Vagina (tissue), 2 donors: ENCODE results near the gene RRP1B.

Experiments
- POLR2A ChIP-seq, 2 donors: fragments of 450-650 bp; IDR thresholded peaks; one replicate each; pipeline ENCODE4 v1.6.1; 2017; ENCODE audit warnings: antibody characterized with exemption in 2 of 2, mild to moderate bottlenecking in 2 of 2, moderate library complexity in 2 of 2
- TF ChIP-seq, protein P1 (sequence below), 3 experiments: fragments of 450-650 bp in 2 of 3; fragments of 200-600 bp in 1 of 3; sonication (generic) in 1 of 3; IDR thresholded peaks; one replicate each; pipeline ENCODE4 v1.5.1; 2017 to 2019; ENCODE audit warnings: antibody characterized with exemption in 3 of 3, mild to moderate bottlenecking in 2 of 3, moderate library complexity in 2 of 3

DNA sequence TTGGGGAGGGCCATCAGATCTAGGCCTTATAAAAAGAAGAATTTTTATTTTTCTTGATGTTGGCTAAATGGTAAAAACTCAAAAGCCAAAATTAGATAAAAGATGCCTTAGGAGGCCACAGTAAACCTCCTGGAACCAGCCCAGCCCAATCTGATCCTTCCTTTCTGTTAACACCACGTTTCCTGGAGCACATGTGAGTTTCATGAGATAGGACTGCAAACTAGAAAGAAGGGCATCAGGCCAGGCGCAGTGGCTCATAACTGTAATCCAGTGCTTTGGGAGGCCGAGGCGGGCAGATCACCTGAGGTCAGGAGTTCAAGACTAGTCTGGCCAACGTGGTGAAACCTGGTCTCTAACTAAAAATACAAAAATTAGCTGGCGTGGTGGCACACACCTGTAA, 6.7 kb upstream of the RRP1B start:
- TF ChIP-seq, protein P1, sequence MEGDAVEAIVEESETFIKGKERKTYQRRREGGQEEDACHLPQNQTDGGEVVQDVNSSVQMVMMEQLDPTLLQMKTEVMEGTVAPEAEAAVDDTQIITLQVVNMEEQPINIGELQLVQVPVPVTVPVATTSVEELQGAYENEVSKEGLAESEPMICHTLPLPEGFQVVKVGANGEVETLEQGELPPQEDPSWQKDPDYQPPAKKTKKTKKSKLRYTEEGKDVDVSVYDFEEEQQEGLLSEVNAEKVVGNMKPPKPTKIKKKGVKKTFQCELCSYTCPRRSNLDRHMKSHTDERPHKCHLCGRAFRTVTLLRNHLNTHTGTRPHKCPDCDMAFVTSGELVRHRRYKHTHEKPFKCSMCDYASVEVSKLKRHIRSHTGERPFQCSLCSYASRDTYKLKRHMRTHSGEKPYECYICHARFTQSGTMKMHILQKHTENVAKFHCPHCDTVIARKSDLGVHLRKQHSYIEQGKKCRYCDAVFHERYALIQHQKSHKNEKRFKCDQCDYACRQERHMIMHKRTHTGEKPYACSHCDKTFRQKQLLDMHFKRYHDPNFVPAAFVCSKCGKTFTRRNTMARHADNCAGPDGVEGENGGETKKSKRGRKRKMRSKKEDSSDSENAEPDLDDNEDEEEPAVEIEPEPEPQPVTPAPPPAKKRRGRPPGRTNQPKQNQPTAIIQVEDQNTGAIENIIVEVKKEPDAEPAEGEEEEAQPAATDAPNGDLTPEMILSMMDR (IDR thresholded peaks at IDR 0.05): no peak
- TF ChIP-seq POLR2A (IDR thresholded peaks at IDR 0.05): no peak
